ENCODE data around the gene MAST2. TPM values are rescaled to one million over a fixed set of nuclear protein-coding genes. Genes with fewer than 3 reads are reported as not detected.
"Not testable (repeated sequence)": the region's sequence is repeated elsewhere in the genome, so short reads cannot be mapped to it uniquely, and the experiment has no call there.

The MAST2 gene
- total and polyA plus RNA-seq, 4 donors: 12.4 to 68.5 (median 49.7) TPM

- ATAC-seq (ENCODE audit: low FRiP score) (no peak), DNase-seq (no peak)
- no peaks in the 10 kb centered on the region for H3K27me3 ChIP-seq (ENCODE audit: control insufficient read depth in 1 of 2, insufficient read depth in 2 of 2, low read length in 1 of 2)
- H3K27ac ChIP-seq (ENCODE audit: low read depth in 1 of 2, low read length in 2 of 2): no peak overlapping the region
- H3K4me3 ChIP-seq (ENCODE audit: low read length in 2 of 2): no peak overlapping the region
- 74 to 80% methylated on average over 2 of the region's 2 CpGs for WGBS, 2 donors
- intact Hi-C loops (cut with DNase I): no loop called here
- H3K9me3 ChIP-seq (ENCODE audit: control insufficient read depth, low read length): no peaks in the 10 kb centered on the region
- peaks cover 0 to 2% of the 10 kb centered on the region in 2 donors for H3K4me1 ChIP-seq (ENCODE audit: control insufficient read depth in 1 of 2, insufficient read depth in 2 of 2, low read length in 2 of 2)
- peaks cover 3 to 4% of the 10 kb centered on the region in 2 donors for H3K36me3 ChIP-seq (ENCODE audit: control insufficient read depth in 1 of 2, insufficient read depth in 2 of 2, low read length in 1 of 2)
Observed at GRCh38 chr1:45957684-45958083, 154.3 kb downstream of the MAST2 start.

GRCh38 chr1:45958317-45958716, 154.9 kb downstream of the MAST2 start:
- ATAC-seq (ENCODE audit: low FRiP score): no peak
- H3K27ac ChIP-seq (ENCODE audit: low read depth in 1 of 2, low read length in 2 of 2): no peak overlapping the region
- DNase-seq: no peak

GRCh38 chr1:45960930-45961715, 157.7 kb downstream of the MAST2 start:
- Histone ChIP-seq H3K27ac (ENCODE audit: low read depth in 1 of 2, low read length in 2 of 2) (no peak overlapping the region), H3K9me3 (ENCODE audit: control insufficient read depth, low read length) (no peaks in the 10 kb centered on the region), H3K27me3 (ENCODE audit: control insufficient read depth in 1 of 2, insufficient read depth in 2 of 2, low read length in 1 of 2) (no peaks in the 10 kb centered on the region), H3K4me1 (ENCODE audit: control insufficient read depth in 1 of 2, insufficient read depth in 2 of 2, low read length in 2 of 2) (no peaks in the 10 kb centered on the region), H3K36me3 (ENCODE audit: control insufficient read depth in 1 of 2, insufficient read depth in 2 of 2, low read length in 1 of 2) (peaks cover 3 to 4% of the 10 kb centered on the region in 2 donors), H3K4me3 (ENCODE audit: low read length in 2 of 2) (no peak overlapping the region)
- DNase-seq (no peak), ATAC-seq (ENCODE audit: low FRiP score) (no peak)
- intact Hi-C loops (cut with DNase I): no loop called here

More at GRCh38 chr1:45958317-45958716, 154.9 kb downstream of the MAST2 start:
- Histone ChIP-seq H3K9me3 (ENCODE audit: control insufficient read depth, low read length) (no peaks in the 10 kb centered on the region), H3K4me1 (ENCODE audit: control insufficient read depth in 1 of 2, insufficient read depth in 2 of 2, low read length in 2 of 2) (peaks cover 0 to 2% of the 10 kb centered on the region in 2 donors), H3K36me3 (ENCODE audit: control insufficient read depth in 1 of 2, insufficient read depth in 2 of 2, low read length in 1 of 2) (peaks cover 3 to 4% of the 10 kb centered on the region in 2 donors), H3K4me3 (ENCODE audit: low read length in 2 of 2) (no peak overlapping the region), H3K27me3 (ENCODE audit: control insufficient read depth in 1 of 2, insufficient read depth in 2 of 2, low read length in 1 of 2) (no peaks in the 10 kb centered on the region)
- intact Hi-C loops (cut with DNase I): no loop called here

- H3K36me3 ChIP-seq (ENCODE audit: control insufficient read depth in 1 of 2, insufficient read depth in 2 of 2, low read length in 1 of 2); H3K4me3 ChIP-seq (ENCODE audit: low read length in 2 of 2); intact Hi-C loops (cut with DNase I): not testable (repeated sequence)
Observed at GRCh38 chr1:45961936-45962335, 158.5 kb downstream of the MAST2 start.

GRCh38 chr1:45968941-45969666, 165.7 kb downstream of the MAST2 start:
- ATAC-seq (ENCODE audit: low FRiP score) (no peak), DNase-seq (no peak)
- H3K27me3 ChIP-seq (ENCODE audit: control insufficient read depth in 1 of 2, insufficient read depth in 2 of 2, low read length in 1 of 2): no peaks in the 10 kb centered on the region
- no peaks in the 10 kb centered on the region for H3K4me1 ChIP-seq (ENCODE audit: control insufficient read depth in 1 of 2, insufficient read depth in 2 of 2, low read length in 2 of 2)
- H3K27ac ChIP-seq (ENCODE audit: low read depth in 1 of 2, low read length in 2 of 2): no peak overlapping the region
- 91 to 95% methylated on average over 9 of the region's 9 CpGs for WGBS, 2 donors
- no peak overlapping the region for H3K4me3 ChIP-seq (ENCODE audit: low read length in 2 of 2)
- no peaks in the 10 kb centered on the region for H3K9me3 ChIP-seq (ENCODE audit: control insufficient read depth, low read length)
- H3K36me3 ChIP-seq (ENCODE audit: control insufficient read depth in 1 of 2, insufficient read depth in 2 of 2, low read length in 1 of 2): peaks cover 0 to 1% of the 10 kb centered on the region in 2 donors
- intact Hi-C loops (cut with DNase I): no loop called here

More at GRCh38 chr1:45961936-45962335, 158.5 kb downstream of the MAST2 start:
- not testable (repeated sequence) for DNase-seq; ATAC-seq (ENCODE audit: low FRiP score); H3K9me3 ChIP-seq (ENCODE audit: control insufficient read depth, low read length); H3K4me1 ChIP-seq (ENCODE audit: control insufficient read depth in 1 of 2, insufficient read depth in 2 of 2, low read length in 2 of 2); H3K27me3 ChIP-seq (ENCODE audit: control insufficient read depth in 1 of 2, insufficient read depth in 2 of 2, low read length in 1 of 2); H3K27ac ChIP-seq (ENCODE audit: low read depth in 1 of 2, low read length in 2 of 2)
- WGBS, 2 donors: 94 to 96% methylated on average over 4 of the region's 4 CpGs

GRCh38 chr1:45969866-45970265, 166.5 kb downstream of the MAST2 start:
- Histone ChIP-seq H3K4me3 (ENCODE audit: low read length in 2 of 2) (no peak overlapping the region), H3K4me1 (ENCODE audit: control insufficient read depth in 1 of 2, insufficient read depth in 2 of 2, low read length in 2 of 2) (no peaks in the 10 kb centered on the region), H3K9me3 (ENCODE audit: control insufficient read depth, low read length) (no peaks in the 10 kb centered on the region), H3K36me3 (ENCODE audit: control insufficient read depth in 1 of 2, insufficient read depth in 2 of 2, low read length in 1 of 2) (peaks cover 0 to 1% of the 10 kb centered on the region in 2 donors), H3K27ac (ENCODE audit: low read depth in 1 of 2, low read length in 2 of 2) (no peak overlapping the region), H3K27me3 (ENCODE audit: control insufficient read depth in 1 of 2, insufficient read depth in 2 of 2, low read length in 1 of 2) (no peaks in the 10 kb centered on the region)
- intact Hi-C loops (cut with DNase I): no loop called here
- DNase-seq (no peak), ATAC-seq (ENCODE audit: low FRiP score) (no peak)
- 90 to 95% methylated on average over 3 of the region's 3 CpGs for WGBS, 2 donors

- WGBS, 2 donors: 96 to 98% methylated on average over 3 of the region's 3 CpGs
- H3K4me3 ChIP-seq (ENCODE audit: low read length in 2 of 2): no peak overlapping the region
- H3K4me1 ChIP-seq (ENCODE audit: control insufficient read depth in 1 of 2, insufficient read depth in 2 of 2, low read length in 2 of 2): no peaks in the 10 kb centered on the region
- no peaks in the 10 kb centered on the region for H3K9me3 ChIP-seq (ENCODE audit: control insufficient read depth, low read length)
- H3K27me3 ChIP-seq (ENCODE audit: control insufficient read depth in 1 of 2, insufficient read depth in 2 of 2, low read length in 1 of 2): no peaks in the 10 kb centered on the region
- intact Hi-C loops (cut with DNase I): no loop called here
- DNase-seq: no peak
- H3K27ac ChIP-seq (ENCODE audit: low read depth in 1 of 2, low read length in 2 of 2): no peak overlapping the region
- peaks cover 0 to 1% of the 10 kb centered on the region in 2 donors for H3K36me3 ChIP-seq (ENCODE audit: control insufficient read depth in 1 of 2, insufficient read depth in 2 of 2, low read length in 1 of 2)
- no peak for ATAC-seq (ENCODE audit: low FRiP score)
Observed at GRCh38 chr1:45971335-45971734, 167.9 kb downstream of the MAST2 start.

- no peaks in the 10 kb centered on the region for H3K4me1 ChIP-seq (ENCODE audit: control insufficient read depth in 1 of 2, insufficient read depth in 2 of 2, low read length in 2 of 2)
- H3K27ac ChIP-seq (ENCODE audit: low read depth in 1 of 2, low read length in 2 of 2): no peak overlapping the region
- DNase-seq (no peak), ATAC-seq (ENCODE audit: low FRiP score) (no peak)
- WGBS, 2 donors: 96 to 99% methylated on average over 5 of the region's 5 CpGs
- peaks cover 0 to 1% of the 10 kb centered on the region in 2 donors for H3K36me3 ChIP-seq (ENCODE audit: control insufficient read depth in 1 of 2, insufficient read depth in 2 of 2, low read length in 1 of 2)
- H3K4me3 ChIP-seq (ENCODE audit: low read length in 2 of 2): no peak overlapping the region
- no peaks in the 10 kb centered on the region for H3K9me3 ChIP-seq (ENCODE audit: control insufficient read depth, low read length)
- no peaks in the 10 kb centered on the region for H3K27me3 ChIP-seq (ENCODE audit: control insufficient read depth in 1 of 2, insufficient read depth in 2 of 2, low read length in 1 of 2)
- intact Hi-C loops (cut with DNase I): no loop called here
Observed at GRCh38 chr1:45971922-45972531, 168.6 kb downstream of the MAST2 start.
